ENCODE results near the gene HOXD9. TPM values are rescaled to one million over a fixed set of nuclear protein-coding genes. Genes with fewer than 3 reads are reported as not detected.

Gene HOXD9
- total RNA-seq, 4 donors from 2014 or later = 0.83 to 3.9 (median 2.3) TPM

DNA sequence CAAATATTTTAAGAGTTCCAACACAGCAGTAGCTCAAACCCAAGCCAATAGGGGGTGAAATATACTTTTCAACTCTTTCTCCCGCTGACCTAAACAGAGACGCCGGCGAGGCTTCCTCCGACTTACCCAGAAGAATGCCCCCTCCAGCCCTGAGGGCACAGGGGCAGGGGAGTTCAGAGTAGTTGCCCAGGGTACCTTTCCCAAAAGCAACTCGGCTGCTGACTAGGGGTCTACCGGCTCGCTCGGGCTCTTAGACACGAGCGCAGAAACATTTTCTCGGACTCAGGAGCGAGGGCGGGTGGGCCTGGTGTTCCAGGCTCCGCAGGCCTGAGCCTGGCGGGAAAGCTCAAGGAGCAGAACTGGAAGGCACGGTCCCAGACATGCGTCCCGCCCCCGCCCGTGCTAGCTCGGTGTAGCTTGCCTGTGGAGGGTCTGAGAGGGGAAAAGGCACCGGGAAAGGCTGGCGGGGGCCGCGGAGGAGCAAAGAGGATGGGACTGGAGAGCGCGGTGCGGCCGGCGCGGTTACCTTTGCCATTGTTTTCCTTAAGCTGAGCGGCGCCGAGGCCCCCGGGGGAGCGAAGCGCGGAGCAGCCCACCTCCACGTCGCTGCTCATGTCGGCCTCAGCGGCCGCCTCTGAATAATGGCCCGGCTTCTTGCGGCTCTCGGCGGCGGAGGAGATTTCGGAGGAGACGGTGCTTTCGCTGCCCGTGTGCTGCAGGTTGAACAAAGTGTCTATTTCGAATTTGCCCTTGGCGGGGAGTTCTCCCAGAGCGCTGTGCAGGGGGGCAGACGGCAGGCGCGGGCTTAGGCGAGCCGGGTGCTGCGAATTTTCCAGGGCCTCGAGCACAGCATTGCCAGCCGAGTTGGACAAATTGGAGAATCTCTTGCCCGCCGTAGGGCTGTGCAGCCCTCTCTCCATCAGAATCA is 39.4 kb upstream of the HOXD9 start:
- Histone ChIP-seq H3K36me3 (no peaks in the 10 kb centered on the region), H3K27ac (no peak overlapping the region), H3K4me3 (replicated peaks in 1 of 3) (no peak overlapping the region), H3K27me3 (peaks cover 90% of the 10 kb centered on the region), H3K4me1 (peaks cover 6 to 23% of the 10 kb centered on the region in 2 donors), H3K9me3 (no peaks in the 10 kb centered on the region)
- intact Hi-C loops (cut with DNase I) = loop anchor here (10.0 kb wide), 1 partner anchor 718 kb away; no protein-coding TSS in a partner anchor
- no peak for DNase-seq
- 3 to 6% methylated on average over 43 to 61 of the region's 66 CpGs for WGBS, 2 donors
- TF ChIP-seq POLR2A (IDR thresholded peaks at IDR 0.05) = no peak
- TF ChIP-seq, protein P1, sequence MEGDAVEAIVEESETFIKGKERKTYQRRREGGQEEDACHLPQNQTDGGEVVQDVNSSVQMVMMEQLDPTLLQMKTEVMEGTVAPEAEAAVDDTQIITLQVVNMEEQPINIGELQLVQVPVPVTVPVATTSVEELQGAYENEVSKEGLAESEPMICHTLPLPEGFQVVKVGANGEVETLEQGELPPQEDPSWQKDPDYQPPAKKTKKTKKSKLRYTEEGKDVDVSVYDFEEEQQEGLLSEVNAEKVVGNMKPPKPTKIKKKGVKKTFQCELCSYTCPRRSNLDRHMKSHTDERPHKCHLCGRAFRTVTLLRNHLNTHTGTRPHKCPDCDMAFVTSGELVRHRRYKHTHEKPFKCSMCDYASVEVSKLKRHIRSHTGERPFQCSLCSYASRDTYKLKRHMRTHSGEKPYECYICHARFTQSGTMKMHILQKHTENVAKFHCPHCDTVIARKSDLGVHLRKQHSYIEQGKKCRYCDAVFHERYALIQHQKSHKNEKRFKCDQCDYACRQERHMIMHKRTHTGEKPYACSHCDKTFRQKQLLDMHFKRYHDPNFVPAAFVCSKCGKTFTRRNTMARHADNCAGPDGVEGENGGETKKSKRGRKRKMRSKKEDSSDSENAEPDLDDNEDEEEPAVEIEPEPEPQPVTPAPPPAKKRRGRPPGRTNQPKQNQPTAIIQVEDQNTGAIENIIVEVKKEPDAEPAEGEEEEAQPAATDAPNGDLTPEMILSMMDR (IDR thresholded peaks at IDR 0.05) = no peak

DNA sequence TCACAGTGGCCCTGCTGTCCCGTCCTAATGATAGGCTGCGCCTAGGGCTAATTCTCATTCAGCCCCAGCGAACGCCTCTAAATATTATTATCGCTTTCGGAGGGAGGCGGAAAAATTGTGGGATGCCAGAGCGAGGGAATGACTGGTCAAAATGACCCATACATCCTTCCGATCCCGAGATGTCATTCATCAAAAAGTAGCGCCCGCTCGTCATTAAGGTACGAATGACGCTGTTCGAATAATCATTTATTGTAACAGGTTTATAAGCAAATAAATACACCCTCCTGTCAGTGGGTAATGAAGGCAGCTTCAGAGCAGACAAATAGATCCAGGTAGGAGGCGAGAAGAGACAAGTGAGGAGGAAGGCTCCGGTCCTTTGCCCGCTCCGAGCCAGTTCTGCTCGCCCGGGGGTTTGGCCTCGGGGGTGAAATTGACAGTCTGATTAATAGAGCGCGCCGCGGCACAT is 38.7 kb upstream of the HOXD9 start, which contains the start of gene EVX2:
Gene EVX2 (minus strand): TSS at position 167 of the 466 bp plus-strand sequence. CDS start 186 bp downstream, outside the sequence.
- intact Hi-C loops (cut with DNase I) = loop anchor here (10.0 kb wide), 1 partner anchor 719 kb away; no protein-coding TSS in a partner anchor
- H3K4me3 ChIP-seq (replicated peaks in 1 of 3) = no peak within 1 kb of the TSS
- TF ChIP-seq, protein P1 (IDR thresholded peaks at IDR 0.05) = no peak
- no peak for TF ChIP-seq POLR2A (IDR thresholded peaks at IDR 0.05)
- peaks cover 90% of the 10 kb centered on the region for H3K27me3 ChIP-seq
- H3K27ac ChIP-seq = no peak within 1 kb of the TSS
- H3K4me1 ChIP-seq = peaks cover 8 to 28% of the 10 kb centered on the region in 2 donors
- no peak for DNase-seq
- no peaks in the 10 kb centered on the region for H3K36me3 ChIP-seq
- WGBS, 2 donors = 11 to 15% methylated on average over 27 of the region's 27 CpGs
- H3K9me3 ChIP-seq = no peaks in the 10 kb centered on the region

- peaks cover 89% of the 10 kb centered on the region for H3K27me3 ChIP-seq
- no peak for DNase-seq
- intact Hi-C loops (cut with DNase I) = loop anchor here (10.0 kb wide), 1 partner anchor 720 kb away; no protein-coding TSS in a partner anchor
- H3K4me1 ChIP-seq = peaks cover 8 to 22% of the 10 kb centered on the region in 2 donors
- H3K36me3 ChIP-seq = no peaks in the 10 kb centered on the region
- TF ChIP-seq POLR2A (IDR thresholded peaks at IDR 0.05) = no peak
- TF ChIP-seq, protein P1 (IDR thresholded peaks at IDR 0.05) = no peak
- H3K4me3 ChIP-seq (replicated peaks in 1 of 3) = no peak overlapping the region
- no peak overlapping the region for H3K27ac ChIP-seq
- WGBS, 2 donors = 7 to 8% methylated on average over 26 of the region's 26 CpGs
- no peaks in the 10 kb centered on the region for H3K9me3 ChIP-seq
These were observed 37.9 kb upstream of the HOXD9 start for GRCh38 chr2:176084611-176085119.

- no peak for TF ChIP-seq POLR2A (IDR thresholded peaks at IDR 0.05)
- TF ChIP-seq, protein P1 (IDR thresholded peaks at IDR 0.05) = no peak
- Histone ChIP-seq H3K4me1 (peaks cover 8 to 18% of the 10 kb centered on the region in 2 donors), H3K27me3 (peaks cover 91% of the 10 kb centered on the region)
These were observed 37.3 kb upstream of the HOXD9 start for GRCh38 chr2:176085120-176085788.

More at GRCh38 chr2:176085120-176085788, 37.3 kb upstream of the HOXD9 start:
- H3K27ac ChIP-seq = no peak overlapping the region
- H3K36me3 ChIP-seq = no peaks in the 10 kb centered on the region
- 7% methylated on average over 21 to 30 of the region's 40 CpGs for WGBS, 2 donors
- H3K9me3 ChIP-seq = no peaks in the 10 kb centered on the region
- intact Hi-C loops (cut with DNase I) = loop anchor here (10.0 kb wide), 1 partner anchor 720 kb away; no protein-coding TSS in a partner anchor
- no peak for DNase-seq
- no peak overlapping the region for H3K4me3 ChIP-seq (replicated peaks in 1 of 3)
